Ovary (tissue), 10 donors: ENCODE data around the gene KRTAP19-1. TPM values are rescaled to one million over a fixed set of nuclear protein-coding genes. Genes with fewer than 3 reads are reported as not detected.
"Not testable (repeated sequence)": the region's sequence is repeated elsewhere in the genome, so short reads cannot be mapped to it uniquely, and the experiment has no call there.

ENCODE experiments used
- DNase-seq, 5 donors: peaks; one replicate each; pipeline ENCODE4 v3.0.0-alpha.2; 2019 to 2020
- H3K27ac ChIP-seq, 2 donors: fragments of 200-600 bp; one replicate each; pipeline versions ENCODE4 v1.5.1 to v1.8.0; 2019 to 2022
- H3K27me3 ChIP-seq: fragments of 200-600 bp; one replicate; pipeline ENCODE4 v1.8.0; 2022
- H3K36me3 ChIP-seq: fragments of 200-600 bp; sonication (generic); one replicate; pipeline ENCODE4 v1.5.1; 2019
- H3K4me1 ChIP-seq: one replicate; pipeline ENCODE4 v1.8.1; 2013; ENCODE audit warnings: mild to moderate bottlenecking, moderate library complexity; ENCODE audit not compliant: insufficient read depth
- H3K4me3 ChIP-seq: fragments of 200-600 bp; sonication (generic); one replicate; pipeline ENCODE4 v1.5.1; 2017
- H3K9me3 ChIP-seq, 2 donors: fragments of 200-600 bp in 1 of 2; sonication (generic) in 1 of 2; one replicate each; pipeline versions ENCODE4 v1.5.1 to v1.8.1; 2013 to 2019; ENCODE audit warnings: mild to moderate bottlenecking in 1 of 2, moderate library complexity in 1 of 2
- EP300 ChIP-seq: sonication (generic); formaldehyde crosslinking; IDR thresholded peaks from one replicate; pipeline ENCODE4 v1.6.1; 2017; ENCODE audit warnings: antibody characterized with exemption
- POLR2A ChIP-seq: fragments of 450-650 bp; IDR thresholded peaks from one replicate; pipeline ENCODE4 v1.6.1; 2017; ENCODE audit warnings: antibody characterized with exemption, mild to moderate bottlenecking, moderate library complexity
- WGBS, 3 donors: extraction: QIAGEN DNeasy Blood & Tissue Kit in 1 of 3; methylation state at CpG; one replicate each; pipeline versions ENCODE4 v1.1.5 to v1.1.7; 2013 to 2017; 5-methylcytosine and 5-hydroxymethylcytosine counted together
- intact Hi-C, 4 donors: fragments of 100-400 bp; cut with DNase I; formaldehyde crosslinking; loops; one replicate each; pipeline versions ENCODE4 v1.11.0 to v1.15.1; 2022 to 2023
- long read RNA-seq, 3 donors: library from polyadenylated mRNA in 2 of 3; unstranded in 2 of 3; transcript quantifications; one replicate each; pipeline ENCODE4 v2.0.0 and lab custom pipeline, GENCODE V29; 2021 to 2026
- polyA plus RNA-seq, 2 donors: library from polyadenylated mRNA; stranded (reverse); fragments of 200-250 nt in 1 of 2; fragments of 350-450 nt in 1 of 2; fragmentation: Illumina TruSeq in 1 of 2; extraction: RNeasy Lipid Tissue Mini Kit (QIAGEN cat#74804) in 1 of 2; gene quantifications; one replicate each; pipeline ENCODE4 v1.2.3, GENCODE V29; 2013 to 2014
- total RNA-seq, 7 donors: library from RNA; depleted of rRNA in 2 of 7; stranded (reverse); fragments of >200 nt in 2 of 7; fragmentation: NEBNext Ultra II Directional in 3 of 7; extraction: Animal tissue kit (Norgen Biotek cat#: 25700) in 3 of 7; gene quantifications; one replicate each; pipeline versions ENCODE4 v1.1.0 to v1.2.4, GENCODE V29; 2016 to 2023
- TF ChIP-seq, protein P1 (sequence below), 3 donors: fragments of 450-650 bp in 2 of 3; fragments of 200-600 bp in 1 of 3; IDR thresholded peaks; one replicate each; pipeline versions ENCODE4 v1.5.1 to v1.8.0; 2016 to 2022; ENCODE audit warnings: antibody characterized with exemption in 3 of 3, mild to moderate bottlenecking in 1 of 3
- donor health status: DM: no; HTN: no; CAD: no; lungs with moderate emphysema.
- donor health status: DM: no; HTN: no; CAD: no.
- donor health status: Bipolar disorder and iron deficiency.
- donor health status: DM: yes; HTN: yes; CAD: no.
- donor health status: DM: no; HTN: no; CAD: no.
- donor health status: DM: yes; HTN: yes; CAD: no.

The KRTAP19-1 gene
- not detected for total RNA-seq
- not detected for polyA plus RNA-seq
- long read RNA-seq, donor 1 = 0 reads
- long read RNA-seq, donor 2 = 0 reads
- long read RNA-seq, donor 3 = 0 reads

DNA sequence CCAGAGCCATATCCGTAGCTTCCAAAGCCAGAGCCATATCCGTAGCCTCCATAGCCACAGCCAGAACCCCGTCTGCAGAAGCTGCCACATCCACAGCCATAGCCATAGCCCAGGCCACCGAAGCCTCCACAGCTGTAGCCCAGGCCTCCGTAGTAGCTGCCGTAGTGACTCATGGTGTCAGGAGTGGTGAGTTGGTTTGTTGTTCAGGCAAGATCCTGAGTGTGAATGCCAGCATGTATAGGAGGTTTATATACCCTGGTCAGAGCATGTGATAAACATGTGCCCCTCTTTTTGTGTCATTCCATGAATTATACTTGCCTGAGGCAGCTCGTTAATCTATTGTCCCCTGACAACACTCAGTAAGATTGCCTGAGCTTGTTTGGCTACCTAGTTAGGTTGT lies at the start of gene KRTAP19-1:
KRTAP19-1 (minus strand) TSS at position 223 of the 400 bp plus-strand sequence; CDS start at position 173, 50 bp downstream.
- TF ChIP-seq, protein P1, sequence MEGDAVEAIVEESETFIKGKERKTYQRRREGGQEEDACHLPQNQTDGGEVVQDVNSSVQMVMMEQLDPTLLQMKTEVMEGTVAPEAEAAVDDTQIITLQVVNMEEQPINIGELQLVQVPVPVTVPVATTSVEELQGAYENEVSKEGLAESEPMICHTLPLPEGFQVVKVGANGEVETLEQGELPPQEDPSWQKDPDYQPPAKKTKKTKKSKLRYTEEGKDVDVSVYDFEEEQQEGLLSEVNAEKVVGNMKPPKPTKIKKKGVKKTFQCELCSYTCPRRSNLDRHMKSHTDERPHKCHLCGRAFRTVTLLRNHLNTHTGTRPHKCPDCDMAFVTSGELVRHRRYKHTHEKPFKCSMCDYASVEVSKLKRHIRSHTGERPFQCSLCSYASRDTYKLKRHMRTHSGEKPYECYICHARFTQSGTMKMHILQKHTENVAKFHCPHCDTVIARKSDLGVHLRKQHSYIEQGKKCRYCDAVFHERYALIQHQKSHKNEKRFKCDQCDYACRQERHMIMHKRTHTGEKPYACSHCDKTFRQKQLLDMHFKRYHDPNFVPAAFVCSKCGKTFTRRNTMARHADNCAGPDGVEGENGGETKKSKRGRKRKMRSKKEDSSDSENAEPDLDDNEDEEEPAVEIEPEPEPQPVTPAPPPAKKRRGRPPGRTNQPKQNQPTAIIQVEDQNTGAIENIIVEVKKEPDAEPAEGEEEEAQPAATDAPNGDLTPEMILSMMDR (IDR thresholded peaks at IDR 0.05) = no peak
- TF ChIP-seq EP300 (no peak), POLR2A (no peak)
- H3K4me1 ChIP-seq = no peaks in the 10 kb centered on the region
- no peak within 1 kb of the TSS for H3K27ac ChIP-seq
- intact Hi-C loops = no loop called here
- WGBS, 3 donors = 80 to 87% (median 86%) methylated on average over 7 of the region's 7 CpGs
- H3K27me3 ChIP-seq = no peaks in the 10 kb centered on the region
- H3K4me3 ChIP-seq = no peak within 1 kb of the TSS
- no peak for DNase-seq
- no peaks in the 10 kb centered on the region for H3K36me3 ChIP-seq
- H3K9me3 ChIP-seq = no peaks in the 10 kb centered on the region

DNA sequence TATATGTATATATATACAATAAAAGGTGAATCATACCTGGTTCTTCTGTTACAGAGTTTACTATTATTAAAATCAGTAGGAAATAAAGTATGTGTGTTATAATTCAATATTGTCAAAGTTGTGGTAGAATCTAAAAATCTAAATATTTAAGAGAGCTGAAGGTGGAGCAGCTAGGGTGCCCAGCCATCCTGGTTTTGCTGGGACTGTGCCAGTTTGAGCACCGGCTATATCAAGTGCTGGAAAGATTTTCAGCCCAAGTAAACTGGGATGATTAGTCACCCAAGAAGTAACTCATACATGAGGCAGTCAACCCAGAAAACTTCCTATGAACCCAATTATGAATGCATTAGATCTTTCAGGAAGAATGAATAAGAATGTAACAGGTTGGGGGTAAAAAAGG lies 38.7 kb upstream of the KRTAP19-1 start:
- H3K4me3 ChIP-seq = no peak overlapping the region
- no peak for DNase-seq
- H3K36me3 ChIP-seq = no peaks in the 10 kb centered on the region
- H3K27me3 ChIP-seq = no peaks in the 10 kb centered on the region
- intact Hi-C loops = no loop called here
- no peak overlapping the region for H3K27ac ChIP-seq
- TF ChIP-seq EP300 = no peak
- TF ChIP-seq, protein P1 (IDR thresholded peaks at IDR 0.05) = no peak
- no peak for TF ChIP-seq POLR2A
- H3K4me1 ChIP-seq = no peaks in the 10 kb centered on the region
- H3K9me3 ChIP-seq = no peaks in the 10 kb centered on the region
- 50 to 77% (median 76%) methylated on average over 1 of the region's 1 CpG for WGBS, 3 donors

DNA sequence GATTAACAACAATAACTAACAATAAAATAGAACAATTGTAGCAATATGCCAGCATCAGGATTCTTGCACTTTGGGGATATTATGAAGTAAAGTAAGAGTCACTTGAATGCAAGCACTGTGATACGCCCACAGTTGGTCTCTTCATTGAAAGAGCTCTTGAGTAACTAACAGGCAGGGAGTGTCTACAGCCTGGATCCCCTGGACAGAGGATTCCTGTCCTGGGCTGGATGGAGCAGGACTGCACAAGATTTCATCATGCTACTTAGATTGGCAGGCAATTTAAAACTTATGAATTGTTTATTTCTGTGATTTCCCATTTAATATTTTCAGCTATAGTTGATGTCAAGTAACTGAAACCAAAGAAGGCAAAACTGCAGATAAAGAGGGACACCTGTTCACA lies 35.5 kb upstream of the KRTAP19-1 start:
- Histone ChIP-seq H3K27me3 (no peaks in the 10 kb centered on the region), H3K9me3 (no peaks in the 10 kb centered on the region), H3K4me1 (no peaks in the 10 kb centered on the region), H3K27ac (no peak overlapping the region), H3K4me3 (no peak overlapping the region), H3K36me3 (no peaks in the 10 kb centered on the region)
- DNase-seq = no peak
- TF ChIP-seq POLR2A = no peak
- TF ChIP-seq EP300 = no peak
- TF ChIP-seq, protein P1 (IDR thresholded peaks at IDR 0.05) = no peak
- 67 to 81% (median 74%) methylated on average over 1 of the region's 1 CpG for WGBS, 3 donors
- intact Hi-C loops = no loop called here

GRCh38 chr21:30505621-30506205 lies 25.5 kb upstream of the KRTAP19-1 start:
- DNase-seq, intact Hi-C loops, H3K27ac ChIP-seq, H3K27me3 ChIP-seq, H3K9me3 ChIP-seq, H3K4me1 ChIP-seq, H3K36me3 ChIP-seq, H3K4me3 ChIP-seq: not testable (repeated sequence)
- 26 to 32% (median 30%) methylated on average over 4 of the region's 4 CpGs for WGBS, 3 donors

- intact Hi-C loops = no loop called here
- H3K4me3 ChIP-seq = no peak within 1 kb of the TSS
- H3K9me3 ChIP-seq = no peaks in the 10 kb centered on the region
- no peaks in the 10 kb centered on the region for H3K27me3 ChIP-seq
- H3K27ac ChIP-seq = no peak within 1 kb of the TSS
- TF ChIP-seq, protein P1 (IDR thresholded peaks at IDR 0.05) = no peak
- no peak for TF ChIP-seq EP300
- no peak for TF ChIP-seq POLR2A
- DNase-seq = no peak
- H3K36me3 ChIP-seq = no peaks in the 10 kb centered on the region
- H3K4me1 ChIP-seq = no peaks in the 10 kb centered on the region
- 70 to 81% (median 75%) methylated on average over 6 of the region's 6 CpGs for WGBS, 3 donors
Measured at GRCh38 chr21:30502041-30502440, 21.9 kb upstream of the KRTAP19-1 start, which contains the start of gene KRTAP19-5. Gene KRTAP19-5 (minus strand): TSS chr21:30502141. CDS start chr21:30502090, 51 bp downstream.
